Stimulated activated memory B cell treated with anti-CD40 and anti-IgM and Interleukin-4, amounts not matched to agents 10 μg/mL and 1 μg/mL and 100 μg/mL, for 72 hours (primary cell): ENCODE measurements around the gene RBPMS2.
"Not testable (repeated sequence)": the region's sequence is repeated elsewhere in the genome, so short reads cannot be mapped to it uniquely, and the experiment has no call there.

Experiments used
- ATAC-seq: fragments of 150-1000 bp; cut with Tn5 transposase; 2 replicates; pipeline ENCODE4 v1.10.0; 2021
- H3K27ac Mint-ChIP-seq: one replicate; pipeline ENCODE4 v1.8.0; 2022; ENCODE audit warnings: mild to moderate bottlenecking, mixed read lengths
- H3K27me3 Mint-ChIP-seq: one replicate; pipeline ENCODE4 v1.8.0; 2022; ENCODE audit warnings: mixed read lengths
- H3K36me3 Mint-ChIP-seq: one replicate; pipeline ENCODE4 v1.8.0; 2022; ENCODE audit warnings: mixed read lengths
- H3K4me1 Mint-ChIP-seq: one replicate; pipeline ENCODE4 v1.8.0; 2022; ENCODE audit warnings: mixed read lengths
- H3K4me3 Mint-ChIP-seq: one replicate; pipeline ENCODE4 v1.8.0; 2022; ENCODE audit warnings: mild to moderate bottlenecking, moderate library complexity, mixed read lengths
- H3K9me3 Mint-ChIP-seq: one replicate; pipeline ENCODE4 v1.8.0; 2022; ENCODE audit warnings: mixed read lengths

Gene RBPMS2

DNA sequence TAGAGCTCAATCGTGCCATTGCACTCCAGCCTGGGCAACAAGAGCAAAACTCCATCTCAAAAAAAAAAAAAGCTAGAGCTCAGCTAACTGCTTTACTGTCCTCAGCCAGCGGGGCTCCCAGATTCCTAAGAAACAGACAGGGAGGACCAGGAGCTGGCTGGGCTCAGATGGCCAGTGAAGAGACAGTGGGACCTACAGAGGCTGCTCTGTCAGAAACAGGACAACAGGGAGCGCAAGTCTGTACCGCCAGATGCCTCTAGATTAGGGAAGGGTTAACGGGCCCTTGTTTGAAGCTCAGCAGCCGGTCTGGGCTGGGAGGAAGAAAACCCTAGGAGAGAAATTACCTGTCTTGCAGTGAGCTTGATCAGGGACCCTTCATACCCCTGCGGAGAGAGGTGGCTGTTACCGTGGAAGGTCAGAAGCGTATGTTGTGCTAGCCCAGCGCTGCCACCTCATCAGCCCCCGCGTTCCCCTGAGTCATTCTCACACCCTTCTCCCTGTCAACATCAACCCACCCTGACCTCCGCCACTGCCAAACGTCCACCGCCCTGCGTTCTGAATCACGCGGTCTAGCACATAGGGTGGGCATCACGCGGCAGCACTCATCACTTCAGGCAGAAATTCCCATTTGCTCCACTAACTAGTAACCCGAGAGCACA, 25.3 kb downstream of the RBPMS2 start:
- H3K27me3 Mint-ChIP-seq: peaks cover 18% of the 10 kb centered on the region
- H3K4me1 Mint-ChIP-seq: peaks cover 34% of the 10 kb centered on the region
- no peak for ATAC-seq
- H3K27ac Mint-ChIP-seq: peak overlapping the region; percentile 1
- peaks cover 4% of the 10 kb centered on the region for H3K36me3 Mint-ChIP-seq
- no peaks in the 10 kb centered on the region for H3K9me3 Mint-ChIP-seq
- no peak overlapping the region for H3K4me3 Mint-ChIP-seq

- Mint-ChIP-seq H3K4me1 (peaks cover 25% of the 10 kb centered on the region), H3K27ac (no peak overlapping the region), H3K9me3 (no peaks in the 10 kb centered on the region), H3K27me3 (peaks cover 18% of the 10 kb centered on the region), H3K36me3 (peaks cover 4% of the 10 kb centered on the region), H3K4me3 (no peak overlapping the region)
- no peak for ATAC-seq
Observed at GRCh38 chr15:64749167-64749566, 26.2 kb downstream of the RBPMS2 start.

- peaks cover 18% of the 10 kb centered on the region for H3K27me3 Mint-ChIP-seq
- no peak overlapping the region for H3K4me3 Mint-ChIP-seq
- H3K4me1 Mint-ChIP-seq: peaks cover 15% of the 10 kb centered on the region
- H3K36me3 Mint-ChIP-seq: peaks cover 4% of the 10 kb centered on the region
- ATAC-seq: no peak
- H3K9me3 Mint-ChIP-seq: no peaks in the 10 kb centered on the region
- H3K27ac Mint-ChIP-seq: no peak overlapping the region
Observed at GRCh38 chr15:64748251-64748650, 27.1 kb downstream of the RBPMS2 start.

DNA sequence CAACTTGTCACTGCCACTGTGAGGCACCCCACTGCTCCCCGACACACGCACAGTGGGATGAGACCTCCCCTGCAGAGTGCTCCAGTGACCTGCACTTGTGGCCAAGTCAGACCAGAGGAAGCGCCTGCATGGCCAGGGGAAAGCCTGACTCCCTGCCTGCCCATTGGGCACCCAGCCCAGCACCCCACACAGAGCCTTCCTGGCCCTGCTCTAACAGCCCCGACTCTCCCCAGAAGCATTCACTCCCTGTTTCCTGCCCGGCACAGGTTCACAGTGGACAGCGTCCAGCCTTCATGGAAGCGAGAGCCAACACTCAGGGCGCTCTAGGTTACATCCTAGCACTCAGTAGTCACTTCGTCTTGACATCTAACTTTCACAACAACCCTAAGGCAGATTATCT, 27.8 kb downstream of the RBPMS2 start:
- Mint-ChIP-seq H3K27me3 (peaks cover 18% of the 10 kb centered on the region), H3K4me3 (no peak overlapping the region), H3K36me3 (peaks cover 4% of the 10 kb centered on the region), H3K27ac (no peak overlapping the region), H3K9me3 (no peaks in the 10 kb centered on the region), H3K4me1 (peaks cover 9% of the 10 kb centered on the region)
- no peak for ATAC-seq

- Mint-ChIP-seq H3K27me3 (peaks cover 18% of the 10 kb centered on the region), H3K27ac (peak overlapping the region; percentile 16), H3K36me3 (peaks cover 4% of the 10 kb centered on the region), H3K4me1 (peaks cover 5% of the 10 kb centered on the region), H3K4me3 (no peak overlapping the region), H3K9me3 (no peaks in the 10 kb centered on the region)
- ATAC-seq: no peak
Observed at GRCh38 chr15:64746921-64747320, 28.5 kb downstream of the RBPMS2 start.

DNA sequence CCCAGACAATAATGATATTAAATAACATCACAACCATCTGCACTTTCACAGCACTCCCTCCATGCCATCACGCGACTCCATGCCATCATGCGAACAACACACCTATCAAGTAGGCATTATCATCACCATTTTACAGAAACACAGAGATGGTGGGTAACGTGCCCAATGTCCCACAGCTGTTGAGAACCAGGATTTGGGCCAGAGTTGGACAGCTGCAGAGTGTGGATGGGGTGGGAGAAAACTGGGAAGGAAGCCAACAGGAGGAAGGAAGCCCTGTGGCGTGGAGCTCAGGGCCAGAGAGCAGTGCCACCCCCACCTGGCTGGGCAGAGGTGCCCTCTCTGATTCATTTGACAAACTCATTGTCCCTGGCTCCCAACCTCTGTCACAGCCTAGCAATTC, 29.0 kb downstream of the RBPMS2 start:
- H3K27ac Mint-ChIP-seq: peak overlapping the region; percentile 16
- no peaks in the 10 kb centered on the region for H3K9me3 Mint-ChIP-seq
- peaks cover 4% of the 10 kb centered on the region for H3K36me3 Mint-ChIP-seq
- H3K27me3 Mint-ChIP-seq: peaks cover 18% of the 10 kb centered on the region
- H3K4me3 Mint-ChIP-seq: no peak overlapping the region
- no peak for ATAC-seq
- H3K4me1 Mint-ChIP-seq: peaks cover 5% of the 10 kb centered on the region

DNA sequence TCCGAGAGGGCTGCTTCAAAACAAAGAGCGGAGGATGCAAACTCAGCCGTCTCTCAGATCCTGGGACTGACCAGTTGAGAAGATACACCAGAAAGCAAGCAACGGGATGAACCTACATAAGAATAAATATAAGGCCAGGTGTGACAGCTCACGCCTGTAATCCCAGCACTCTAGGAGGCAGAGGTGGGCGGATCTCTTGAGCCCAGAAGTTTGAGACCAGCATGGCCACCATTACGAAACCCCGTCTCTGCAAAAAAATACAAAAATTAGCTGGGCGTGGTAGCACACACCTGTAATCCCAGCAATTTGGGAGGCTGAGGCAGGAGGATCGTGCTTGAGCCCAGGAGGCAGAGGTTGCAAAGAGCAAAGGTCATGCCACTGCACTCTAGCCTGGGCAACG, 31.7 kb downstream of the RBPMS2 start:
- no peaks in the 10 kb centered on the region for H3K9me3 Mint-ChIP-seq
- peaks cover 4% of the 10 kb centered on the region for H3K36me3 Mint-ChIP-seq
- ATAC-seq: no peak
- peak overlapping the region; percentile 3 for H3K27ac Mint-ChIP-seq
- peaks cover 11% of the 10 kb centered on the region for H3K4me1 Mint-ChIP-seq
- H3K27me3 Mint-ChIP-seq: peaks cover 18% of the 10 kb centered on the region
- H3K4me3 Mint-ChIP-seq: no peak overlapping the region

- H3K27ac Mint-ChIP-seq: no peak overlapping the region
- ATAC-seq: no peak
- peaks cover 11% of the 10 kb centered on the region for H3K4me1 Mint-ChIP-seq
- no peaks in the 10 kb centered on the region for H3K9me3 Mint-ChIP-seq
- H3K36me3 Mint-ChIP-seq: peaks cover 4% of the 10 kb centered on the region
- no peak overlapping the region for H3K4me3 Mint-ChIP-seq
- H3K27me3 Mint-ChIP-seq: peaks cover 14% of the 10 kb centered on the region
Observed at GRCh38 chr15:64742921-64743320, 32.5 kb downstream of the RBPMS2 start.

GRCh38 chr15:64742385-64742784, 33.0 kb downstream of the RBPMS2 start:
- no peak overlapping the region for H3K27ac Mint-ChIP-seq
- H3K9me3 Mint-ChIP-seq: no peaks in the 10 kb centered on the region
- H3K4me3 Mint-ChIP-seq: no peak overlapping the region
- ATAC-seq: peak; percentile 5
- H3K27me3 Mint-ChIP-seq: peaks cover 9% of the 10 kb centered on the region
- H3K4me1 Mint-ChIP-seq: peaks cover 8% of the 10 kb centered on the region
- peaks cover 1% of the 10 kb centered on the region for H3K36me3 Mint-ChIP-seq

DNA sequence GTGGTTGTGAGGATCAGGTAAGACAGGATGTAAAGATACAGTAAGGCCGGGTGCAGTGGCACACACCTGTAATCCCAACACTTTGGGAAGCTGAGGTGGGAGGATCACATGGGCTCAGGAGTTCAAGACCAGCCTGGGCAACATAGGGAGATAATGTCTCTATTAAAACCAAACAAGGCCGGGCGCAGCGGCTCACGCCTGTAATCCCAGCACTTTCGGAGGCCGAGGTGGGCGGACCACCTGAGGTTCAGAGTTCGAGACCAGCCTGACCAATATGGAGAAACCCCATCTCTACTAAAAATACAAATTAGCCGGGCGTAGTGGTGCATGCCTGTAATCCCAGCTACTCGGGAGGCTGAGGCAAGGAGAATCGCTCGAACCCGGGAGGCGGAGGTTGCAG, 33.7 kb downstream of the RBPMS2 start:
- H3K4me1 Mint-ChIP-seq, H3K27me3 Mint-ChIP-seq, H3K4me3 Mint-ChIP-seq, H3K9me3 Mint-ChIP-seq, H3K27ac Mint-ChIP-seq, H3K36me3 Mint-ChIP-seq, ATAC-seq: not testable (repeated sequence)

- H3K27ac Mint-ChIP-seq: peak overlapping the region; percentile 33
- no peaks in the 10 kb centered on the region for H3K27me3 Mint-ChIP-seq
- H3K4me3 Mint-ChIP-seq: no peak overlapping the region
- peaks cover 6% of the 10 kb centered on the region for H3K4me1 Mint-ChIP-seq
- no peaks in the 10 kb centered on the region for H3K36me3 Mint-ChIP-seq
- ATAC-seq: no peak
- H3K9me3 Mint-ChIP-seq: no peaks in the 10 kb centered on the region
Observed at GRCh38 chr15:64740311-64741170, 34.8 kb downstream of the RBPMS2 start.

DNA sequence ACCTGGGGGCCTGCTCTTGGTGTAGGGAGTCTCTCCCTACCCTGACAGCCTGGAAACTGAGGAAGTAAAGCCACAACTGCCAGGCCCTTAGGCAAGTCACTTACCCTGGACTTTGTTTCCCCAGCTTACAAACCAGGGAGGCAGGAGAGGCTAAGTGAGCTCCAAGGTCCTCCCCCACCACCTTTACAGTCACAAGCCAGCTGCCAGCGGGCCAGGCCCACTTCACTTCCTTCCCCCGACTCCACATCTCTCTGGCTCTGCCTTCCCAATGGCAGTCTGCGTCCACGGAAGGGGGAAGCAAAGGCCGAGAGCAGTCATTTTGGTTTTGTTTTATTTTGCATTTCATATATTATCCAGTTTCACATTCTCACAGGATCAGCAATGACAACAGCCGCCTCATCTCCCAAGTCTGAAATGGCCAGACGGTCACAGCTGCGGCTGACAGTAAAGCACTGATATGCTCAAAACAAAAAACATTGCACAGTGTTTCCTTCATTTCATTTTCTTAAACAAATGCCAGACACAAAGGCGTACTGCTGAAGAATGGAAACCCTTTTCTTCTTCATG, 35.7 kb downstream of the RBPMS2 start:
- peak overlapping the region; percentile 33 for H3K27ac Mint-ChIP-seq
- H3K4me1 Mint-ChIP-seq: peaks cover 6% of the 10 kb centered on the region
- no peaks in the 10 kb centered on the region for H3K27me3 Mint-ChIP-seq
- ATAC-seq: no peak
- no peaks in the 10 kb centered on the region for H3K9me3 Mint-ChIP-seq
- H3K36me3 Mint-ChIP-seq: no peaks in the 10 kb centered on the region
- H3K4me3 Mint-ChIP-seq: no peak overlapping the region

DNA sequence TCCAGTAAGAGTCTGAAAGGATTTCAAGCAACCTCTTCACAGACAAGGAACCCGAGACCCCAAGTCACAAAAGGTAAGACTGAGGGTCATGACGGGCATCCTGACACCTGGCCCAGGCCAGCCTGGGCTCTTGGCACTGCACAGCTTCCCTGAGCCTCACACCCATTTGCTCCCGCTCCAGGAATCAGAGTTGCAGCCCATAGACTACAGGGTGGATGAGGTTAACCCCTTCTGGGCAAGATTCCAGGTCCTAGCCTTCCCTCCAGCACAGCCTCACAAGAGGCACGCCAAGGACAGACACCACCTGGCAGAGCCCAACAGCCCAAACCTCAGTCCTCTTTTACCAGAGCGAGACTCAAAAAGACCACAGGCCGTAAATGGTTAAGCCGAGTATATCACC, 36.2 kb downstream of the RBPMS2 start:
- Mint-ChIP-seq H3K4me1 (peaks cover 6% of the 10 kb centered on the region), H3K36me3 (no peaks in the 10 kb centered on the region), H3K27ac (no peak overlapping the region), H3K4me3 (no peak overlapping the region), H3K9me3 (no peaks in the 10 kb centered on the region), H3K27me3 (no peaks in the 10 kb centered on the region)
- ATAC-seq: no peak

- H3K4me3 Mint-ChIP-seq: no peak overlapping the region
- H3K27me3 Mint-ChIP-seq: no peaks in the 10 kb centered on the region
- H3K27ac Mint-ChIP-seq: no peak overlapping the region
- H3K36me3 Mint-ChIP-seq: no peaks in the 10 kb centered on the region
- H3K9me3 Mint-ChIP-seq: no peaks in the 10 kb centered on the region
- no peak for ATAC-seq
- peaks cover 6% of the 10 kb centered on the region for H3K4me1 Mint-ChIP-seq
Observed at GRCh38 chr15:64738226-64739095, 36.9 kb downstream of the RBPMS2 start.
